IMR-90 (cell line): ENCODE results near the gene SLC35F3. TPM values are rescaled to one million over a fixed set of nuclear protein-coding genes. Genes with fewer than 3 reads are reported as not detected.

Experiments used
- ATAC-seq: fragments of 200-7000 bp; cut with Tn5 transposase; 2 replicates; pipeline ENCODE4 v1.9.1; 2020; ENCODE audit warnings: low read depth, mild to moderate bottlenecking, moderate library complexity
- BruUV-seq: library from RNA; stranded (reverse); fragments of 400-500 nt; replicated peaks from 2 replicates; lab custom pipeline; 2021; lab: Mats Ljungman, UMichigan
- CTCF ChIA-PET: fragments of 300-600 bp; formaldehyde crosslinking; extraction: SDS; loops from one replicate; lab custom pipeline; 2021; ENCODE audit warnings: antibody characterized with exemption; lab: Yijun Ruan, JAX
- POLR2A ChIA-PET: fragments of 300-600 bp; sonication (Branson Sonifier 250); formaldehyde crosslinking; loops from one replicate; lab custom pipeline; 2022; ENCODE audit warnings: antibody characterized with exemption; ENCODE audit not compliant: unreplicated experiment; lab: Charles Lee
- DNase-seq: peaks from one replicate; pipeline ENCODE4 v3.0.0; 2013
- H2AFZ ChIP-seq: replicated peaks from 2 replicates; pipeline ENCODE3; 2013; ENCODE audit warnings: low read length, mild to moderate bottlenecking; ENCODE audit not compliant: poor library complexity
- H2AK5ac ChIP-seq: 2 replicates; pipeline ENCODE4 v1.6.1; 2013; ENCODE audit warnings: low read depth, low read length, inconsistent platforms
- H2AK9ac ChIP-seq: replicated peaks from 2 replicates; pipeline ENCODE3; 2013; ENCODE audit warnings: mild to moderate bottlenecking, low read depth, low read length, moderate library complexity; ENCODE audit not compliant: poor library complexity
- H2BK120ac ChIP-seq: 2 replicates; pipeline ENCODE4 v1.6.1; 2013; ENCODE audit warnings: low read depth, low read length, inconsistent platforms
- H2BK15ac ChIP-seq: 3 replicates; pipeline ENCODE4 v1.6.1; 2013; ENCODE audit warnings: low read depth, low read length, inconsistent platforms
- H2BK20ac ChIP-seq: 2 replicates; pipeline ENCODE4 v1.6.1; 2013; ENCODE audit warnings: low read depth, mild to moderate bottlenecking, inconsistent platforms, low read length, moderate library complexity
- H2BK5ac ChIP-seq: 2 replicates; pipeline ENCODE4 v1.6.1; 2013; ENCODE audit warnings: mild to moderate bottlenecking, low read depth, low read length, inconsistent platforms; ENCODE audit not compliant: poor library complexity, severe bottlenecking
- H3K14ac ChIP-seq: replicated peaks from 2 replicates; pipeline ENCODE4 v1.6.1; 2013; ENCODE audit warnings: low read depth, low read length, inconsistent platforms
- H3K18ac ChIP-seq: 2 replicates; pipeline ENCODE4 v1.6.1; 2013; ENCODE audit warnings: low read depth, low read length, control low read depth
- H3K23ac ChIP-seq: 2 replicates; pipeline ENCODE4 v1.6.1; 2013; ENCODE audit warnings: low read depth, low read length, inconsistent platforms
- H3K27ac ChIP-seq: 2 replicates; pipeline ENCODE4 v1.5.1; 2013; ENCODE audit warnings: mild to moderate bottlenecking, control low read depth, low read length; ENCODE audit not compliant: insufficient read depth
- H3K27me3 ChIP-seq: 2 replicates; pipeline ENCODE4 v1.6.1; 2013; ENCODE audit warnings: low read length; ENCODE audit not compliant: control insufficient read depth, insufficient read depth
- H3K36me3 ChIP-seq: 2 replicates; pipeline ENCODE4 v1.6.1; 2013; ENCODE audit warnings: low read length, mixed read lengths; ENCODE audit not compliant: control insufficient read depth, insufficient read depth
- H3K4ac ChIP-seq: 2 replicates; pipeline ENCODE4 v1.6.1; 2013; ENCODE audit warnings: low read depth, low read length, inconsistent platforms
- H3K4me1 ChIP-seq: 2 replicates; pipeline ENCODE4 v1.6.1; 2013; ENCODE audit warnings: low read length, mixed read lengths; ENCODE audit not compliant: control insufficient read depth, insufficient read depth
- H3K4me2 ChIP-seq: 2 replicates; pipeline ENCODE4 v1.6.1; 2013; ENCODE audit warnings: low read depth, mild to moderate bottlenecking, control low read depth, low read length, moderate library complexity
- H3K4me3 ChIP-seq: 2 replicates; pipeline ENCODE4 v1.5.1; 2013; ENCODE audit warnings: low read depth, mild to moderate bottlenecking, control low read depth, low read length, moderate library complexity; ENCODE audit not compliant: insufficient read depth
- H3K56ac ChIP-seq: 2 replicates; pipeline ENCODE4 v1.6.1; 2013; ENCODE audit warnings: low read length, inconsistent platforms; ENCODE audit not compliant: insufficient read depth; ENCODE audit errors: extremely low read depth
- H3K79me1 ChIP-seq, 2 experiments: 2 replicates each; pipeline ENCODE4 v1.6.1; 2013; ENCODE audit warnings: low read length in 2 of 2, inconsistent platforms in 1 of 2, low read depth in 1 of 2
- H3K9ac ChIP-seq: 2 replicates; pipeline ENCODE4 v1.6.1; 2013; ENCODE audit warnings: low read depth, low read length, control low read depth
- H3K9me1 ChIP-seq: 2 replicates; pipeline ENCODE4 v1.6.1; 2013; ENCODE audit warnings: low read length, inconsistent platforms; ENCODE audit not compliant: insufficient read depth
- H3K9me3 ChIP-seq: 2 replicates; pipeline ENCODE4 v1.6.1; 2013; ENCODE audit warnings: low read length; ENCODE audit not compliant: control insufficient read depth, insufficient read depth
- H4K20me1 ChIP-seq: 2 replicates; pipeline ENCODE4 v1.6.1; 2013; ENCODE audit warnings: low read length, inconsistent platforms; ENCODE audit not compliant: insufficient read depth
- H4K5ac ChIP-seq: 2 replicates; pipeline ENCODE4 v1.6.1; 2013; ENCODE audit warnings: mild to moderate bottlenecking, low read depth, low read length, control low read depth
- H4K8ac ChIP-seq, 2 experiments: 2 replicates each; pipeline ENCODE4 v1.6.1; 2013; ENCODE audit warnings: low read depth in 2 of 2, low read length in 2 of 2, control low read depth in 1 of 2, inconsistent platforms in 1 of 2
- H4K91ac ChIP-seq: 2 replicates; pipeline ENCODE4 v1.6.1; 2013; ENCODE audit warnings: low read depth, low read length, inconsistent platforms; ENCODE audit not compliant: insufficient read depth
- BHLHE40 ChIP-seq: fragments of 150-350 bp; IDR thresholded peaks from 2 replicates; pipeline ENCODE4 v1.6.1; 2016; ENCODE audit warnings: mild to moderate bottlenecking, low read depth, low read length
- CEBPB ChIP-seq: IDR thresholded peaks from 2 replicates; pipeline ENCODE4 v1.6.1; 2012; ENCODE audit warnings: low read depth, low read length, improper control_type of control experiment
- CHD1 ChIP-seq: IDR thresholded peaks from 2 replicates; pipeline ENCODE4 v1.6.1; 2012; ENCODE audit warnings: low read depth, low read length, improper control_type of control experiment
- CTCF ChIP-seq: conservative IDR thresholded peaks from 2 replicates; pipeline ENCODE4 v1.5.1; 2012; ENCODE audit warnings: mild to moderate bottlenecking, low read depth, low read length, improper control_type of control experiment
- ELK1 ChIP-seq: fragments of 150-350 bp; IDR thresholded peaks from 2 replicates; pipeline ENCODE4 v1.6.1; 2016; ENCODE audit warnings: low read depth, mild to moderate bottlenecking, low read length, moderate library complexity, borderline replicate concordance
- FOS ChIP-seq: fragments of 150-350 bp; IDR thresholded peaks from 2 replicates; pipeline ENCODE4 v1.6.1; 2016; ENCODE audit warnings: low read depth, low read length
- MXI1 ChIP-seq: IDR thresholded peaks from 2 replicates; pipeline ENCODE4 v1.6.1; 2012; ENCODE audit warnings: low read depth, mild to moderate bottlenecking, low read length, moderate library complexity, borderline replicate concordance
- POLR2A ChIP-seq: IDR thresholded peaks from 2 replicates; pipeline ENCODE4 v1.6.1; 2012; ENCODE audit warnings: mild to moderate bottlenecking, low read depth, low read length
- RAD21 ChIP-seq: IDR thresholded peaks from 2 replicates; pipeline ENCODE4 v1.6.1; 2012; ENCODE audit warnings: low read length, improper control_type of control experiment
- RCOR1 ChIP-seq: IDR thresholded peaks from 2 replicates; pipeline ENCODE4 v1.6.1; 2012; ENCODE audit warnings: mild to moderate bottlenecking, low read length, improper control_type of control experiment; ENCODE audit not compliant: insufficient replicate concordance
- RFX5 ChIP-seq: IDR thresholded peaks from 2 replicates; pipeline ENCODE4 v1.8.0; 2012; ENCODE audit warnings: low read depth, mild to moderate bottlenecking, low read length, moderate library complexity
- SMC3 ChIP-seq: fragments of 150-350 bp; IDR thresholded peaks from 2 replicates; pipeline ENCODE4 v1.6.1; 2016; ENCODE audit warnings: low read depth, mild to moderate bottlenecking, antibody characterized with exemption, low read length, moderate library complexity
- USF2 ChIP-seq: fragments of 150-350 bp; IDR thresholded peaks from 2 replicates; pipeline ENCODE4 v1.6.1; 2017; ENCODE audit warnings: mild to moderate bottlenecking, antibody characterized with exemption, low read length, low read depth
- WGBS, 2 experiments: methylation state at CpG; one replicate each; pipeline versions ENCODE4 v1.1.5 to v1.1.7; 2013; ENCODE audit warnings: missing lambda C conversion rate in 2 of 2; ENCODE audit not compliant: insufficient read length in 1 of 2; ENCODE audit errors: extremely low coverage in 2 of 2; 5-methylcytosine and 5-hydroxymethylcytosine counted together
- dilution Hi-C: fragments of 300-500 bp; cut with HindIII; formaldehyde crosslinking; loops from one replicate; pipeline ENCODE4 v1.14.3; 2018; ENCODE audit warnings: low sequenced_read_pairs; ENCODE audit not compliant: unreplicated experiment
- in situ Hi-C: fragments of 300-500 bp; cut with MboI; formaldehyde crosslinking; loops from 3 replicates; pipeline ENCODE4 v1.14.3; 2019; ENCODE audit warnings: low sequenced_read_pairs, inconsistent platforms, mixed read lengths
- intact Hi-C: fragments of 100-400 bp; cut with micrococcal nuclease; formaldehyde crosslinking; loops from 2 replicates; pipeline ENCODE4 v1.10.0; 2022
- polyA plus RNA-seq, 3 experiments: library from polyadenylated mRNA; depleted of rRNA; stranded (reverse); fragments of >200 nt; gene quantifications; 2 replicates each; pipeline ENCODE4 v1.2.3, GENCODE V29; 2012; ENCODE audit warnings: low replicate concordance in 1 of 3
- total RNA-seq: library from RNA; depleted of rRNA; stranded (reverse); fragments of >200 nt; gene quantifications from 2 replicates; pipeline ENCODE4 v1.2.3, GENCODE V29; 2012

Gene SLC35F3
- total and polyA plus RNA-seq, 2 of the 4 experiments (the other 2 are of a cell fraction) = under 0.01 to 0.17 TPM

GRCh38 chr1:233998891-233999290 lies 94.4 kb downstream of the SLC35F3 start:
- Histone ChIP-seq H2AFZ (no peak overlapping the region), H3K4me1 (no peaks in the 10 kb centered on the region), H3K36me3 (no peaks in the 10 kb centered on the region), H3K4ac (no peak overlapping the region), H2BK5ac (no peak overlapping the region), H3K4me3 (no peak overlapping the region), H4K8ac (no peak overlapping the region), H3K9ac (no peak overlapping the region), H2AK5ac (no peak overlapping the region), H3K79me1 (no peaks in the 10 kb centered on the region), H4K91ac (no peak overlapping the region), H3K9me3 (peaks cover 11% of the 10 kb centered on the region), H3K4me2 (no peak overlapping the region), H3K18ac (no peak overlapping the region), H2BK15ac (no peak overlapping the region), H2BK120ac (no peak overlapping the region), H3K56ac (no peak overlapping the region), H3K14ac (no peak overlapping the region), H3K27me3 (no peaks in the 10 kb centered on the region), H3K9me1 (no peaks in the 10 kb centered on the region), H2BK20ac (no peak overlapping the region), H2AK9ac (no peak overlapping the region), H4K20me1 (no peaks in the 10 kb centered on the region), H3K23ac (no peak overlapping the region), H4K5ac (no peak overlapping the region), H3K27ac (no peak overlapping the region)
- intact Hi-C loops = no loop called here
- DNase-seq (no peak), ATAC-seq (no peak)
- TF ChIP-seq CHD1 = no peak
- TF ChIP-seq CEBPB = no peak
- TF ChIP-seq USF2 = no peak
- TF ChIP-seq BHLHE40 = no peak
- no peak for TF ChIP-seq MXI1
- no peak for TF ChIP-seq ELK1
- no peak for TF ChIP-seq CTCF
- no peak for TF ChIP-seq POLR2A
- no peak for TF ChIP-seq RAD21
- no peak for TF ChIP-seq FOS
- TF ChIP-seq RFX5 = no peak
- TF ChIP-seq SMC3 = no peak
- TF ChIP-seq RCOR1 = no peak
- dilution Hi-C loops = no loop called here
- ChIA-PET POLR2A (no interaction called here), CTCF (no interaction called here)
- WGBS, 2 experiments = 42% methylated on average over 5 of the region's 6 CpGs; no CpG with 5 or more reads in 1 of the 2 experiments
- in situ Hi-C loops = no loop called here
- no TSS peak for BruUV-seq
